Neural progenitor cell (in vitro differentiated cells): ENCODE measurements around the gene KRT35. TPM values are rescaled to one million over a fixed set of nuclear protein-coding genes. Genes with fewer than 3 reads are reported as not detected.

Experiments
- DNase-seq: peaks from one replicate; pipeline ENCODE4 v3.0.0-alpha.2; 2016; ENCODE audit warnings: low spot score
- H2AFZ ChIP-seq: fragments of 200-600 bp; sonication (generic); replicated peaks from 2 replicates; pipeline ENCODE4 v1.6.1; 2016; ENCODE audit warnings: antibody characterized with exemption
- H3F3A ChIP-seq: fragments of 200-600 bp; sonication (generic); 2 replicates; pipeline ENCODE4 v1.6.1; 2016; ENCODE audit warnings: antibody characterized with exemption, low read depth
- H3K27ac ChIP-seq: fragments of 200-600 bp; sonication (generic); 2 replicates; pipeline ENCODE4 v1.5.1; 2016; ENCODE audit warnings: mild to moderate bottlenecking
- H3K27me3 ChIP-seq: fragments of 200-600 bp; sonication (generic); 2 replicates; pipeline ENCODE4 v1.6.1; 2016; ENCODE audit warnings: mild to moderate bottlenecking, moderate library complexity
- H3K36me3 ChIP-seq: fragments of 200-600 bp; sonication (generic); 2 replicates; pipeline ENCODE4 v1.5.1; 2016
- H3K4me1 ChIP-seq: fragments of 200-600 bp; sonication (generic); 2 replicates; pipeline ENCODE4 v1.6.1; 2016; ENCODE audit warnings: mixed run types
- H3K4me2 ChIP-seq: fragments of 200-600 bp; sonication (generic); 2 replicates; pipeline ENCODE4 v1.6.1; 2016
- H3K4me3 ChIP-seq: fragments of 200-600 bp; sonication (generic); 2 replicates; pipeline ENCODE4 v1.5.1; 2016
- H3K79me2 ChIP-seq: fragments of 200-600 bp; sonication (generic); 2 replicates; pipeline ENCODE4 v1.6.1; 2016; ENCODE audit warnings: low read depth
- H3K9ac ChIP-seq: fragments of 200-600 bp; sonication (generic); 2 replicates; pipeline ENCODE4 v1.6.1; 2016
- H3K9me3 ChIP-seq: fragments of 200-600 bp; sonication (generic); 2 replicates; pipeline ENCODE4 v1.5.1; 2016; ENCODE audit warnings: low read depth
- H4K20me1 ChIP-seq: fragments of 200-600 bp; sonication (generic); 2 replicates; pipeline ENCODE4 v1.6.1; 2016; ENCODE audit warnings: low read depth
- H3K27ac Mint-ChIP-seq: 3 replicates; pipeline ENCODE4 v1.8.0; 2021; ENCODE audit warnings: mixed read lengths
- H3K27me3 Mint-ChIP-seq: 2 replicates; pipeline ENCODE4 v1.8.0; 2022; ENCODE audit warnings: low read depth, mild to moderate bottlenecking, inconsistent platforms, moderate library complexity, mixed read lengths; ENCODE audit not compliant: insufficient read depth
- H3K36me3 Mint-ChIP-seq: 3 replicates; pipeline ENCODE4 v1.8.0; 2021; ENCODE audit warnings: mixed read lengths
- H3K4me1 Mint-ChIP-seq: 3 replicates; pipeline ENCODE4 v1.8.0; 2021; ENCODE audit warnings: mixed read lengths
- H3K4me3 Mint-ChIP-seq: 3 replicates; pipeline ENCODE4 v1.8.0; 2021; ENCODE audit warnings: mild to moderate bottlenecking, moderate library complexity, mixed read lengths
- H3K9me3 Mint-ChIP-seq: 3 replicates; pipeline ENCODE4 v1.8.0; 2020; ENCODE audit warnings: mixed read lengths
- CTCF ChIP-seq: fragments of 200-600 bp; sonication (generic); IDR thresholded peaks from 2 replicates; pipeline ENCODE4 v1.5.1; 2017; ENCODE audit warnings: antibody characterized with exemption, mild to moderate bottlenecking
- EZH2 ChIP-seq: fragments of 200-600 bp; sonication (generic); IDR thresholded peaks from 2 replicates; pipeline ENCODE4 v1.6.1; 2017; ENCODE audit warnings: antibody characterized with exemption, mild to moderate bottlenecking, moderate library complexity
- EZH2phosphoT487 ChIP-seq: fragments of 200-600 bp; sonication (generic); IDR thresholded peaks from 2 replicates; pipeline ENCODE4 v1.6.1; 2017; ENCODE audit warnings: antibody characterized with exemption
- total RNA-seq: library from RNA; depleted of rRNA; stranded (reverse); fragments of >200 nt; gene quantifications from 2 replicates; pipeline ENCODE4 v1.2.3, GENCODE V29; 2015; ENCODE audit warnings: low replicate concordance

KRT35 gene
- total RNA-seq, 1 donor from 2014 or later, result not detected

GRCh38 chr17:41490000-41490990, 9.3 kb upstream of the KRT35 start:
- peaks cover 12% of the 10 kb centered on the region for H3K27me3 Mint-ChIP-seq
- TF ChIP-seq CTCF (no peak), EZH2phosphoT487 (no peak), EZH2 (no peak)
- no peaks in the 10 kb centered on the region for H4K20me1 ChIP-seq

GRCh38 chr17:41489531-41489930, 8.6 kb upstream of the KRT35 start, which contains the start of gene KRT36:
KRT36 (minus strand) TSS chr17:41489910; CDS start chr17:41489864, 46 bp downstream.
- no peaks in the 10 kb centered on the region for H3K79me2 ChIP-seq
- H3K4me1 ChIP-seq, result no peaks in the 10 kb centered on the region
- TF ChIP-seq EZH2 (no peak), EZH2phosphoT487 (no peak), CTCF (no peak)
- no peaks in the 10 kb centered on the region for H3K36me3 ChIP-seq
- H3K4me3 ChIP-seq, result no peak within 1 kb of the TSS
- no peaks in the 10 kb centered on the region for H4K20me1 ChIP-seq
- no peak within 1 kb of the TSS for H3K27ac Mint-ChIP-seq
- H3K9ac ChIP-seq, result no peak within 1 kb of the TSS
- no peaks in the 10 kb centered on the region for H3F3A ChIP-seq
- no peaks in the 10 kb centered on the region for H3K27me3 ChIP-seq
- H3K27ac ChIP-seq, result no peak within 1 kb of the TSS
- no peaks in the 10 kb centered on the region for H3K36me3 Mint-ChIP-seq
- H3K4me2 ChIP-seq, result no peak within 1 kb of the TSS
- DNase-seq, result no peak
- H3K4me3 Mint-ChIP-seq, result no peak within 1 kb of the TSS
- no peak within 1 kb of the TSS for H2AFZ ChIP-seq
- no peaks in the 10 kb centered on the region for H3K9me3 ChIP-seq
- peaks cover 12% of the 10 kb centered on the region for H3K27me3 Mint-ChIP-seq
- peaks cover 3% of the 10 kb centered on the region for H3K9me3 Mint-ChIP-seq
- H3K4me1 Mint-ChIP-seq, result peaks cover 11% of the 10 kb centered on the region

More at GRCh38 chr17:41490000-41490990, 9.3 kb upstream of the KRT35 start:
- Histone ChIP-seq H2AFZ (no peak overlapping the region), H3K4me2 (no peak overlapping the region), H3K4me3 (no peak overlapping the region), H3F3A (no peaks in the 10 kb centered on the region), H3K4me1 (no peaks in the 10 kb centered on the region), H3K27ac (no peak overlapping the region), H3K27me3 (no peaks in the 10 kb centered on the region), H3K79me2 (no peaks in the 10 kb centered on the region), H3K36me3 (no peaks in the 10 kb centered on the region), H3K9ac (no peak overlapping the region), H3K9me3 (no peaks in the 10 kb centered on the region)
- Mint-ChIP-seq H3K4me1 (peaks cover 11% of the 10 kb centered on the region), H3K9me3 (peaks cover 3% of the 10 kb centered on the region), H3K36me3 (no peaks in the 10 kb centered on the region), H3K4me3 (no peak overlapping the region), H3K27ac (no peak overlapping the region)
- DNase-seq, result no peak

DNA sequence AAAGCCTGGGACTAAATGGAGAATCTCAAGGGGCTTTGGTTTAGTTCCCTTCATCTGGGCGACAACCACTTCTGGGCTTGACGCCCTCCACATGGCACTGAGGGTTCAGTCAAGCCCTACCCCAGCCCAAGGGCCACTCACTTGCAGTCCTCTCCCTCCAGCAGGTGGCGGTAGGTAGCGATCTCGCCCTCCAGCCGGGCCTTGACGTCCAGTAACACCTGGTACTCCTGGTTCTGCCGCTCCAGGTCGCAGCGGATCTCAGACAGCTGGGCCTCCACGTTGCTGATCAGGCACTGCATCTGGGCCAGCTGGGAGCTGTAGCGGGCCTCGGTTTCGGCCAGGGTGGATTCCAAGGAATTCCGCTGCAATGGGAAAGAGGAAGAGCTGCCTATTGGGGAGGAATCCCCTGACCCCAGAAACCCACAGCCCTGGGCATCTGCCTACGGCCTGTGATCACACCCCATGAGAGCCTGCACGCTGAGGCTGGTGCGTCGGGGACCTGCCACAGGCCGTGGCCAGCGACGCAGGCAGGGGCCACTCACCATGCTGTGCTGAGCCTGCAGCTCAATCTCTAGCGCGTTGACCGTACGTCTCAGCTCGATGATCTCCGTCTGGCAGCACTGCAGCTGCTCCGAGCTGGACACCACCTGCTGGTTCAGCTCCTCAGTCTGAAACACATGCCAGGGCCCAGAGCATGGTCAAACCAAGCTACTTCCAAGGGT, 6.0 kb upstream of the KRT35 start:
- peaks cover 8% of the 10 kb centered on the region for H3K27me3 Mint-ChIP-seq
- no peak overlapping the region for H3K27ac Mint-ChIP-seq
- no peaks in the 10 kb centered on the region for H3K36me3 ChIP-seq
- H3K4me2 ChIP-seq, result no peak overlapping the region
- H3F3A ChIP-seq, result peaks cover 5% of the 10 kb centered on the region
- H2AFZ ChIP-seq, result peak overlapping the region; percentile 51
- H3K27ac ChIP-seq, result no peak overlapping the region
- H3K4me3 ChIP-seq, result no peak overlapping the region
- H3K79me2 ChIP-seq, result no peaks in the 10 kb centered on the region
- no peaks in the 10 kb centered on the region for H3K9me3 ChIP-seq
- H3K27me3 ChIP-seq, result no peaks in the 10 kb centered on the region
- peaks cover 3% of the 10 kb centered on the region for H3K9me3 Mint-ChIP-seq
- H3K9ac ChIP-seq, result no peak overlapping the region
- peaks cover 5% of the 10 kb centered on the region for H3K4me1 Mint-ChIP-seq
- no peaks in the 10 kb centered on the region for H3K36me3 Mint-ChIP-seq
- no peak overlapping the region for H3K4me3 Mint-ChIP-seq
- TF ChIP-seq EZH2, result no peak
- peak; percentile 66 for TF ChIP-seq CTCF
- H4K20me1 ChIP-seq, result no peaks in the 10 kb centered on the region
- peaks cover 14% of the 10 kb centered on the region for H3K4me1 ChIP-seq
- DNase-seq, result peak; percentile 61
